ENCODE results near the gene JAG1. TPM values are rescaled to one million over a fixed set of nuclear protein-coding genes. Genes with fewer than 3 reads are reported as not detected.

The JAG1 gene
- total and polyA plus RNA-seq, 2 donors (not counting 3 experiments of a cell fraction or from before 2014, with no cell fraction given): 19.7 to 37.0 TPM

GRCh38 chr20:10667560-10668167 lies 6.1 kb downstream of the JAG1 start:
- Histone ChIP-seq H3K9me3 (replicated peaks; ENCODE audit: control insufficient read depth, insufficient read depth, low read length) (no peaks in the 10 kb centered on the region), H3K27me3 (ENCODE audit: control insufficient read depth in 2 of 2, insufficient read depth in 2 of 2, low read length in 2 of 2) (no peaks in the 10 kb centered on the region), H3K4me2 (ENCODE audit: insufficient read depth, low read length) (peak overlapping the region; percentile 70), H2AFZ (ENCODE audit: low read depth, low read length) (no peak overlapping the region), H3K4me1 (ENCODE audit: control insufficient read depth, extremely low read depth, insufficient read depth, low read length) (peaks cover 67% of the 10 kb centered on the region), H3K36me3 (ENCODE audit: control insufficient read depth in 2 of 2, extremely low read depth in 1 of 2, insufficient read depth in 2 of 2, low read length in 2 of 2) (peaks cover 4 to 10% of the 10 kb centered on the region in 2 experiments), H3K79me2 (ENCODE audit: control insufficient read depth, insufficient read depth, low read length) (peaks cover 81% of the 10 kb centered on the region), H3K9ac (replicated peaks; ENCODE audit: extremely low read depth, insufficient read depth, low read length) (peak overlapping the region; percentile 65), H3K4me3 (replicated peaks in 1 of 3; ENCODE audit: insufficient read depth in 1 of 3, low read depth in 1 of 3, low read length in 3 of 3) (no peak overlapping the region), H3K9me1 (replicated peaks; ENCODE audit: control insufficient read depth, extremely low read depth, insufficient read depth, low read length) (no peaks in the 10 kb centered on the region), H3K27ac (ENCODE audit: insufficient read depth, low read depth, low read length) (peak overlapping the region; percentile 94), H4K20me1 (replicated peaks; ENCODE audit: control insufficient read depth, extremely low read depth, insufficient read depth, low read length) (no peaks in the 10 kb centered on the region)
- no peak for DNase-seq (ENCODE audit: low read depth, low spot score)
- no peak for FAIRE-seq
- ChIA-PET CTCF (interaction anchor here (1.2 to 1.6 kb wide), 4 partner anchors 59 to 537 kb away, joined by 3 to 5 read pairs (median 4); no protein-coding TSS in a partner anchor), POLR2A (no interaction called here)
- dilution Hi-C loops (cut with MboI; ENCODE audit: extremely low pct_ligation_motif_present, low sequenced_read_pairs) (no loop called here), intact Hi-C loops (cut with micrococcal nuclease) (loop anchor here (2.0 kb wide), 1 partner anchor 15 kb away; no protein-coding TSS in a partner anchor)
- no TSS peak for BruUV-seq (replicated peaks)
- TF ChIP-seq, protein P1, sequence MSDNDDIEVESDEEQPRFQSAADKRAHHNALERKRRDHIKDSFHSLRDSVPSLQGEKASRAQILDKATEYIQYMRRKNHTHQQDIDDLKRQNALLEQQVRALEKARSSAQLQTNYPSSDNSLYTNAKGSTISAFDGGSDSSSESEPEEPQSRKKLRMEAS (IDR thresholded peaks at IDR 0.05; ENCODE audit: insufficient read depth, insufficient read length): no peak
- TF ChIP-seq FOS (IDR thresholded peaks at IDR 0.05; ENCODE audit: borderline replicate concordance, insufficient read depth, low read length) (no peak), POLR2A (IDR thresholded peaks at IDR 0.05; ENCODE audit: low read depth, low read length) (no peak)
- TF ChIP-seq, protein P2, sequence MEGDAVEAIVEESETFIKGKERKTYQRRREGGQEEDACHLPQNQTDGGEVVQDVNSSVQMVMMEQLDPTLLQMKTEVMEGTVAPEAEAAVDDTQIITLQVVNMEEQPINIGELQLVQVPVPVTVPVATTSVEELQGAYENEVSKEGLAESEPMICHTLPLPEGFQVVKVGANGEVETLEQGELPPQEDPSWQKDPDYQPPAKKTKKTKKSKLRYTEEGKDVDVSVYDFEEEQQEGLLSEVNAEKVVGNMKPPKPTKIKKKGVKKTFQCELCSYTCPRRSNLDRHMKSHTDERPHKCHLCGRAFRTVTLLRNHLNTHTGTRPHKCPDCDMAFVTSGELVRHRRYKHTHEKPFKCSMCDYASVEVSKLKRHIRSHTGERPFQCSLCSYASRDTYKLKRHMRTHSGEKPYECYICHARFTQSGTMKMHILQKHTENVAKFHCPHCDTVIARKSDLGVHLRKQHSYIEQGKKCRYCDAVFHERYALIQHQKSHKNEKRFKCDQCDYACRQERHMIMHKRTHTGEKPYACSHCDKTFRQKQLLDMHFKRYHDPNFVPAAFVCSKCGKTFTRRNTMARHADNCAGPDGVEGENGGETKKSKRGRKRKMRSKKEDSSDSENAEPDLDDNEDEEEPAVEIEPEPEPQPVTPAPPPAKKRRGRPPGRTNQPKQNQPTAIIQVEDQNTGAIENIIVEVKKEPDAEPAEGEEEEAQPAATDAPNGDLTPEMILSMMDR (IDR thresholded peaks at IDR 0.05; ENCODE audit: extremely low read depth in 1 of 2, insufficient read depth in 1 of 2, low read depth in 1 of 2, low read length in 2 of 2): no peak

DNA sequence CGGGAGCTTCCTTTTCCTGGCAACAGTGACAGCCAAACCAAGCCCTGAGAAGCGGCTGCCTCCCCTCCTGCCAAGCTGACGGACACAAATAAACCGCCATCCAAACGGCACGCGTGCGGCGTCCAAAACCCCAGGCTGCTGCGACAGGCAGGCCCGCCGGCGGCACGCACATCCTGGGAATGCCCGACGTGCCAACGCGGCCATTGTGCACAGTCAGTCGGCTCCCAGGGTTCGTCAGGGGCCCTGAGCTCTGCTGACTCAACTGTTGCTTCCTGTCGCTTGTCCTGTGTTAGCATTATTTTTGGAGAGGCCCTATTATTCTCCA lies 6.8 kb downstream of the JAG1 start:
- intact Hi-C loops (cut with micrococcal nuclease): loop anchor here (2.0 kb wide), 1 partner anchor 14 kb away; no protein-coding TSS in a partner anchor
- Histone ChIP-seq H3K4me1 (ENCODE audit: control insufficient read depth, extremely low read depth, insufficient read depth, low read length) (peaks cover 67% of the 10 kb centered on the region), H3K4me2 (ENCODE audit: insufficient read depth, low read length) (peak overlapping the region; percentile 70)

More for the DNA sequence above, 6.8 kb downstream of the JAG1 start:
- H3K9me3 ChIP-seq (replicated peaks; ENCODE audit: control insufficient read depth, insufficient read depth, low read length): no peaks in the 10 kb centered on the region
- H2AFZ ChIP-seq (ENCODE audit: low read depth, low read length): peak overlapping the region; percentile 34
- TF ChIP-seq POLR2A (IDR thresholded peaks at IDR 0.05; ENCODE audit: low read depth, low read length): no peak
- TF ChIP-seq, protein P2 (IDR thresholded peaks at IDR 0.05; ENCODE audit: extremely low read depth in 1 of 2, insufficient read depth in 1 of 2, low read depth in 1 of 2, low read length in 2 of 2): no peak
- TF ChIP-seq FOS (IDR thresholded peaks at IDR 0.05; ENCODE audit: borderline replicate concordance, insufficient read depth, low read length): peak; percentile 83
- TF ChIP-seq, protein P1 (IDR thresholded peaks at IDR 0.05; ENCODE audit: insufficient read depth, insufficient read length): peak; percentile 56
- no peak for TF ChIP-seq EZH2 (IDR thresholded peaks at IDR 0.05; ENCODE audit: borderline replicate concordance, low read depth, low read length, severe bottlenecking)
- peak; percentile 48 for TF ChIP-seq JUN (IDR thresholded peaks at IDR 0.05; ENCODE audit: borderline replicate concordance, insufficient read depth, insufficient read length, low read depth)
- peak; percentile 39 for TF ChIP-seq MYC (IDR thresholded peaks at IDR 0.05; ENCODE audit: low read depth, low read length)
- TF ChIP-seq POLR2AphosphoS5 (IDR thresholded peaks at IDR 0.05; ENCODE audit: insufficient read depth, low read depth, low read length): peak; percentile 75
- no peak overlapping the region for H3K4me3 ChIP-seq (replicated peaks in 1 of 3; ENCODE audit: insufficient read depth in 1 of 3, low read depth in 1 of 3, low read length in 3 of 3)
- DNase-seq (ENCODE audit: low read depth, low spot score) (peak; percentile 89), FAIRE-seq (peak; percentile 90)
- no peaks in the 10 kb centered on the region for H4K20me1 ChIP-seq (replicated peaks; ENCODE audit: control insufficient read depth, extremely low read depth, insufficient read depth, low read length)
- BruUV-seq (replicated peaks): no TSS peak
- H3K27ac ChIP-seq (ENCODE audit: insufficient read depth, low read depth, low read length): peak overlapping the region; percentile 94
- POLR2A ChIA-PET: no interaction called here
- no peaks in the 10 kb centered on the region for H3K27me3 ChIP-seq (ENCODE audit: control insufficient read depth in 2 of 2, insufficient read depth in 2 of 2, low read length in 2 of 2)
- H3K9ac ChIP-seq (replicated peaks; ENCODE audit: extremely low read depth, insufficient read depth, low read length): peak overlapping the region; percentile 65
- CTCF ChIA-PET: interaction anchor here (1.2 to 1.6 kb wide), 4 partner anchors 58 to 538 kb away, joined by 3 to 5 read pairs (median 4); no protein-coding TSS in a partner anchor
- dilution Hi-C loops (cut with MboI; ENCODE audit: extremely low pct_ligation_motif_present, low sequenced_read_pairs): no loop called here
- H3K36me3 ChIP-seq (ENCODE audit: control insufficient read depth in 2 of 2, extremely low read depth in 1 of 2, insufficient read depth in 2 of 2, low read length in 2 of 2): peaks cover 10 to 16% of the 10 kb centered on the region in 2 experiments
- H3K79me2 ChIP-seq (ENCODE audit: control insufficient read depth, insufficient read depth, low read length): peaks cover 77% of the 10 kb centered on the region
- H3K9me1 ChIP-seq (replicated peaks; ENCODE audit: control insufficient read depth, extremely low read depth, insufficient read depth, low read length): no peaks in the 10 kb centered on the region

All from endothelial cell of umbilical vein (primary cell).